Endothelial cell of hepatic sinusoid (primary cell): ENCODE results near the gene ELAVL2.

Experiments
- in situ Hi-C: cut with HindIII; loops from 2 replicates; pipeline ENCODE4 v1.10.0; 2017; ENCODE audit warnings: low sequenced_read_pairs

The ELAVL2 gene

DNA sequence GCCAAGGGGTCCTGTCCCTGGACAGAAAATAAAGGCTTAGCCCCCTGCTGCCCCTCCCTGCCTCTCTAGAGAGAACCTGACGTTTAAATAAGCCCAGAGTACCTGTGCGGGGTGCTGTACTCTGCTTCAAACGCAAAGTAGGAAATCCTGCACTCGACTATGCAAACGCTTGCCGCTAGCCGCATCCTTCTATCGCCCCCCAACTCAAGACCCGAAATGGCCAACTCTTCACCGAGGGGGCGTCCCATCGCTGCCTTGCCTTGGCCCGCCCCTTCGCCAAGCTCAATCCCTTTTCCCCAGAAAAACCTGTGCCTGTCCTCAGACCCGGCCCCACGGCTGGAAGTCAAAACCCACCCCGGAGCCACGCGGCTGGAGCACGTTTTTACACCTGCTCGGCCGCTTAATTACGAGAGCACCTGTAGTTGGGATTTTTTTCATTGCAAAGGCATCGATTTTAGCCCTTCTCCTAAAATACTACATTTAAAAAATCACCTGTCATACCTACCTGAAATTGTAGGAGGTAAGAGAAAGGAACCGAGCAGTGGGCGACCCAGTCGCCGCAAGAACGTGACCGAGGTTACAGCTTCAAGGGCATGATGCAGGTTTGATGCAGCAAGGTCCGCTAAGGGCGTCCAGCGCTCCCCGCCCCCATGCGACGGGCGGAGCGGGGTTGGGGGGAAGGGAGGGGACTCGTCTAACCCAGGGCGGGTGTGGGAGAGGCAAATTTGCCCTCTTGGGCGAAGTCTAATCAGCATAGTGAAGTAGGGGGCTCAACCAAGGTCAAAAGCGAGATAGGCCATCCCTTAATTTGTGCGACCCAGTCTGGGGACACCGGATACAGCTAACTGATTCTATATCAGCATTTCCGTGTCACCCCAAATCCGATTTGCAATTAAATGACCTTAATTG, 3.5 kb downstream of the ELAVL2 start:
- in situ Hi-C loops, result no loop called here

DNA sequence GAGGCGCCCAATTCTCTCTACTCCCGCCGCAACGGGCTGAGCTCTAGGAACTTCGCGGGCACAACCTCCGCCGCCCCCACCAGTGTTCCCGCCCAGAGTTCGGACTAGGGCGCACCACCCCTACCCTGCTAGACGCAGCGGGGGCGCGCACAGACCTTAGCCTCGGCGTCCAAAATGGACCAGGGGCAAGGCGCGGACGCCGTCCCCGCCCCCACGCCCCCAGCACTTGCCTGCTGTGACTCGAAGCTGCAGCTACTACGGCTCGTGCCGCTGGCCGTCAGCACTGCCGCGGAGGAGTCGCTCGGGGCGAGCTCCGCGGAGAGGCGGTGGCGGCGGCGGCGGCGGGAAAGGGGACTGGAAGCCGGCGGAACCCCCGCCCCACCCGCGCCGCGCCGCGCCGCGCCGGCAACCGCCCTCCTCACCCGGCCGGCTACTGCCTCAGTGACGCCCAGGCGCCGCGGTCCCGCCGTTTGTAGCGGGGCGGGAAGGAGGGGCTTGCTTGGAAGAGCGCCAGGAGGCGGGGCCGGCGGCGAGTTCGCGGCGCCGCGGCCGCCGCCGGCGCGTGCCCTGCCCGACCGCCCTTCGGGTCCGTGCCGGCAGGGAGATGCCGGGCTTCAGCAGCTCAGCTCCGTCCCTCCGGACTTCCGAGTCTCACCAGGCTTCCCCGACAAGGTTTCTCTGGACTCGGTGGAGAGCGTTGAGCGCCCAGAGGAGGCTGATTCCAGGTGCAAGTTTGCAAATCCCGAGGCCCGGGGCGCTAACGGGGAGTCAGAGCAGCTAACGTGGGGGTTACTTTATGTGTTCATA, 4.5 kb downstream of the ELAVL2 start:
- in situ Hi-C loops, result no loop called here

DNA sequence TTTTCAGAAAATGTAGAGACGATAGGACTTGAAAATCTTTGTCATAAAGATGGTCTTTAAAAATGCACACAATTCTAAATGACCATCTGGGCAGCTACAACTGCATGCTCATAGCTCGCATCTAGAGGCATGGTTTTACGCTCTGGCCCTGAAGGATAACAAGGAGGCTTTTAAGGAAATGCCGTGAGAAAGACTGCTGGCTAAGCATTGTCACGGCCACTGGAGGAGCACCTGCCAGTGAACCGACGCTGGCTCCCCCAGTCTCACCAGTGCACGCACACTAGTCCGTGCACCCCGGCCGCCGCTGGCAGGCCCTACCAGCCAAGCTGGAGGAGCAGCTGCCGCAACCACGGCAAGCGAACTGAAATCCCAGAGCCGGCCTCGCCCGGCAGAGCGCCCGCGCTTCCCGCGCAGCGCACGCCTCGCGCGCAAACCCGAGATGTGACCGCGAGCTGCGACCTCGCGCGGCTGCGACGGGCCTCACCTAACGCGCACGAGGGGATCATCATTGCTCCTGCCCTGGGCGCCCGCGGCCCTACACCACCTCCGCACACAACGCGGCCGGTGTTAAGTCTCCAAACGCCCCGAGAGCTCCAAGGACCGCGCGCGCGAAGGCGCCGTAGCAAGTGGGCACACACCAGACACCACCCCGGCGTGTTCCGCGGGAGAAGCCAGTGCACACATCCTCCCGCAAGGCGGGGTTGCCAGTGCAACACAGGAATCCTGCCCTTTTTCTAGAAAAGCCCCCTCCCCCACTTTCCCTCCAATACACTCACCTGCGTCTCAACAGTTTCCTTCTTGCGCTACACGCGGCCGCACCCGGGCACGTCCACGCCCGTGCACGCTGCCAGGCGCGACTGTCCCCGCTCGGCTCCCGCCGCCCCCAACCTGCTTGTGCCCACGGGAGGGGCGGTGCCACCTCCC, 5.3 kb downstream of the ELAVL2 start:
- in situ Hi-C loops, result no loop called here

DNA sequence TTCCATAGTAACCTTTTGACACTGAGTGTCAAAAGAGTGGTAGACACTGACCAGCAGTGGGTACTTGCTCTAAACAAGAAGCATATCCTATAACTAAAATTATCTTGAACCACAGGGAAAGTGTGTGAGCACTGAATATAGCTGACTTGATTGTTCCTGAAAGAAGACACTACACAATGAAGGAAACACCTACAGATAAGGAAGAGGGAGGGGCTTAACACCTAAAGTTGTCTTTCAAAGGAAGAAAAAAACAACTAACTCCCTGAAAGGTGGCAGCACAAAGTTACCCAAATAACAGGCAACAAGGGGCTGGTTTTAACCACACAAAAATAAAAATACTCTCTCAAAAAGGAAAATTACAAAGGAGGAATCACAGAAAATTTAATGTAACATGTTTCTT, 6.6 kb downstream of the ELAVL2 start:
- in situ Hi-C loops, result no loop called here

DNA sequence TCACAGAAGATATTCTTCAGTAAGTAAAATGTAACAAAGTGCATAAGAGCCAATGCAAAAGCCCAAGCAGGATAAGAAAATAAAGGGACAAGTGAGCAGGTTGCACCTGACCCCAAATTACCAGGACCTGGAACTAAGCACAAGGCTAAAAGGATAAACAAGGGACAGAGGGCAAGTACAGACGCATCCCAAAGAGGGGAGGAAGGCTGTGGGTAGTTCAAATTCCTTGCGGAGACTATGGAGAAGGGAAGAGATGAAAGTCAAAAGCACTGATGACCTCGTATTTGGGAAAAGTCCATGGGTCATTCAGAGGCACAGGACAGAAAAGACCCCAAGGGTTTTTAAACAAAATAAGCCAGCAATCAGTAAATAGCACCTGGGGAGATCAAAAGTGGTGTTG, 11.8 kb downstream of the ELAVL2 start:
- in situ Hi-C loops, result no loop called here

DNA sequence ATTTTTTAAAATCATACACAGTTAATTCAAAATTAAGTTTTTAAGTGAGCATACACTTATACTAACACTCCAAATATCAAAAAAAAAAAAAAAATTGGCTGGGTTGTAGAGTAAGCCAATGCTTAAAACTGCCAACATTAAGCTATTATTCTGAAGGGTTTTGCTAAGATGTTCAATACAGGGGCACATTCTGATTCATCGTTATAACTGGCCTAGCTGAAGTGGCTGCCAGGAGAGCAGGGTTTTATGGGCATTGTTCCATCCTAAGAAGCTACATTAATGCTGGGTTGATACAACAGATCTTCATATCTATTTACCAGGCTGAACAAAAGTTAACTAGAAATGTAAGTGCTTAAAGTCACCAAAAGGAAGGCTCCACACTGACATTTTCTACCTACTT, 13.4 kb downstream of the ELAVL2 start:
- in situ Hi-C loops, result no loop called here

DNA sequence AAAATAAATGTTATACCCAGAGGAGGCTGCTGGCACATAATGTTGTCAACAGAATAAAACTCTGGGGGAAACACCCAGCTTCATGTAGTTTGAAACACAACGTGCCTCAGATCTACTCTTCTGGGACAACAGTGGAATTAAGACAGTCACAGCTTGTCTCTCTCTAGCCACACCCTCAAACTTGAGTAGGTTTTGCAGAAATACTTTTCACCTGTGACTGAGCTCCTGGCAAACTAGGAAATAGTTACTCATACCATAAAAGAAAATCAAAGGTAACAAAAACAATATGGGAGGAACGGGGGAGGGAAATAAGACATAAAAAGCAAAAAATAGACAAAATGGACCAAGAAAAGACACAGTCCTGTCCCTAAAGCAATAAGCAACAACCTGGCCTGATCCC, 14.4 kb downstream of the ELAVL2 start:
- in situ Hi-C loops, result no loop called here

DNA sequence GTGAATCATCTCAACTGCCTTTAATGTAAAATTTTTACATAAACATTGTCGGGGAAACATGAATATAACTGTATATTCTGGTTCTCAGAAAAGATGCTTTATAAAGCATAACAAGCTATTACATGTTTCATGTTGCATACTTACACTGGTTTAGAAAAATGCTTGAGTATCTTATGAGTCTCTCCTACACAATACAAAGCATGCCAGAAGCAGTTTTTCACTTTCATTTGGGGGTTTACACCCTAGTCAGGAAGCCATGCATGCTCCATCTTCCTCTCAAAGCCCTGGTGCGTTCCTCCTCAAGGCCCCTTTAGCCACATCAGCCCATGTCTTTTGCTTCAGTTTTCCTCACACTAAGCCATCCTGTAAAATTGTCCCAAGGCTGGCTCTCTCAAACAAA, 22.8 kb downstream of the ELAVL2 start:
- in situ Hi-C loops, result no loop called here

DNA sequence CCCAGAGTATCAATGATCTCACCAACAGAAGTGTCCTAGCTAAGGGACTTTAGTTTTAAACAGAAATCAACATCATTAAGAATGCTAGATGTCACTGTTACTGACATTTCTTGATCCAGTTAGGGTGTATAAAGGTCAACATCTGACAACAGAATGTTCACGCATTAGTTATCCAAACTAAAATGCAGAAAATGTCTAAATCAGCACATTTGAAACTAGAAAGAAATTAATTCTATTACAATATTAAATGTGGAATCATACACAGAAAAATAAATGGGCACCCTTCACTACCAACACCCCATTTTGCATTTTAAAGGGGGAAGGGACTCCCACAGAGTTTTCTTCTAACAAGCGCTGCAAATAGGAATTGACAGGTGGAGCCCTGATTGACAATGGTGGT, 24.5 kb downstream of the ELAVL2 start:
- in situ Hi-C loops, result no loop called here

DNA sequence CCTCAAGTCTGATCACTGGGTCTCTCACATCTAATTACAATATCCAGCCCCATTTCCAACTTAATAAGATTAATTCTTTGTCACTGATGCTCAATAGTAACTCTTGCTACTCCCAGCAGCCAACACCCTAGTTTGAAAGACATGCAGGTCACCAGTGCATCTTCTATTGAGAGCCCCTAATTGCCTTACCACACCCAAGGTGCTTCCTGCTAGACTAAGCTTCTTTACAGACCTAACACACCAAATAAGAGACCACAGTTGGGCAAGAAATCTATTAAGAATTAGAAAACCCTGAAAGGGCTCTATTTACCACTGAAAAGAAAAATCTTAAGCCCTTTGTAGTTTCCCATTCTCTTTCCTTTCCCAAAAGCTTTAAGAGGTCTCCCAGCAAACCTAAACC, 26.5 kb downstream of the ELAVL2 start:
- in situ Hi-C loops, result no loop called here

DNA sequence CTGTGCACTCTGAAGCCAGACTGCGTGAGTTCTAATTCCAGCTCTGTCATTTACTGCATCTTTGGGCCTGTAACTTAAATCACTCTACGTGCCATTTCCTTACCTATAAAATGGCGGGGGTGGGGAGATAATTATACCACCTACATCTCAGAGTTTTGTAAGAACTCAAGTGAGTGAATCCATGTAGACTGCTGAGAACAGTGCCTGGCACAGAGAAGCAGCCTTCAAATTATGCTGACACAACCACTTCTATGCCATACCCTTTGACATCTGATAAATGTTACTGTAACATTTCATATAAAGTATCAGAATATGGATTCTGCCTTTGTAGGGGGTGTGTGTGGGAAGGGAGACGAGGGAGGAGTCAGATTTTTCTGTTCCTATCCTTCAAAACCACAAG, 27.7 kb downstream of the ELAVL2 start:
- in situ Hi-C loops, result no loop called here

DNA sequence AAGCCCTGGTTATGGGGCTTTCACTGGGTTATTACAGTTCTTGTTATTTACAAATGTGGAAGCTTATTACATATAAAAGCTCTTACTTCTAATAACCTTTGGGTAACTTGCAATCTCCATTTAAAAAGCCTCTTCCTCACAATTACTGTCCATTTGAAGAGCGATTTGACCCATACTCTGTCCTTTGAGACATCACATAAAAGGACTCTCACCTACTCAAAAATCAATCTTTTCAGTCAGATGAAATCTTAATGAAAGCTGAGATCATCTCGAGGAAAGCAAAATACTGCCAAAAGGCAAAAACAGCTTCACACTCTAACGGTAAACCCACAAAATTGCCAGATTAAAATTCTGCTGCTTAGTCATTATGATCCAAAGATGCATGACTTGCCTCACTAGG, 29.8 kb downstream of the ELAVL2 start:
- in situ Hi-C loops, result no loop called here

DNA sequence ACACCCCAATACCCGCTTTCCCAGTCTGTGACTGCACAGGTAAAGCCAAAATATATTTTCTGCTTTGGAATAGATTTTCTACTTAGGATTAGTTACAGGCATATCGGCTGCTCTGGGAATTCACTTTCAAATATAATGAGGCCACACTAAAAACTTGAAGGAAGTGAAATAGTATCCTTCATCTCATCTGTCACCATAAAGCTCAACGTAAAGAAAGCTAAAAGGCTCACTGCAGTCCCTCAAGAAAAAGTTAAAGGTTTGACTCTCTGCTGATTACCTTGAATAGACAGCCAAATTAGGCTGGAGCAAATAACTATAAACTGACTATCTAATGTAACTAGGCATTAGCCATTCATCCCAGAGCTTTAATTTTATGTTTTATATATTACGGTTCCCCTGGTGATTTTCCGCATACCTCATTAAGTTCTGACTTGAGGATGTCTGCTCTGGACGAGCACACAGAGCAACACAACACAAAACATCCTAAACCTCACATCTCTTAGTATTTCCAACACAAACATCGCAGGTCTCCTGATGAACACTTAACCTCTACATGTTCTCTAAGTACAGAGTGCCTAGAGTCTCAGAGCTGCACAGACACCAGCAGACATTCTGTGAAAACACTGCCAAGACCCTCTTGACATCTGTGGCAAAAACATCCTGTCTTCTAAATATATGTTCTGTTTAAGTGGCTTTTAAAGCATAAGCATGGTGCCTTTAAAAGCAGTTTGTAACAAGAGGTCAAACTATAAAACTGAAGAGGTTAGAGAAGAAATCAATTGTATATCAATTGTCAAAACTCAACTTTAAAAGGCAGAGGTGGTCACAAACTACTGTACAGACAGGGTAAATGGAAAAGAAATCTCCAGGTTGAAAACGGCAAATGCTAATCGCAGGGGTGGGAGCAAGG, 35.4 kb downstream of the ELAVL2 start:
- in situ Hi-C loops, result no loop called here

DNA sequence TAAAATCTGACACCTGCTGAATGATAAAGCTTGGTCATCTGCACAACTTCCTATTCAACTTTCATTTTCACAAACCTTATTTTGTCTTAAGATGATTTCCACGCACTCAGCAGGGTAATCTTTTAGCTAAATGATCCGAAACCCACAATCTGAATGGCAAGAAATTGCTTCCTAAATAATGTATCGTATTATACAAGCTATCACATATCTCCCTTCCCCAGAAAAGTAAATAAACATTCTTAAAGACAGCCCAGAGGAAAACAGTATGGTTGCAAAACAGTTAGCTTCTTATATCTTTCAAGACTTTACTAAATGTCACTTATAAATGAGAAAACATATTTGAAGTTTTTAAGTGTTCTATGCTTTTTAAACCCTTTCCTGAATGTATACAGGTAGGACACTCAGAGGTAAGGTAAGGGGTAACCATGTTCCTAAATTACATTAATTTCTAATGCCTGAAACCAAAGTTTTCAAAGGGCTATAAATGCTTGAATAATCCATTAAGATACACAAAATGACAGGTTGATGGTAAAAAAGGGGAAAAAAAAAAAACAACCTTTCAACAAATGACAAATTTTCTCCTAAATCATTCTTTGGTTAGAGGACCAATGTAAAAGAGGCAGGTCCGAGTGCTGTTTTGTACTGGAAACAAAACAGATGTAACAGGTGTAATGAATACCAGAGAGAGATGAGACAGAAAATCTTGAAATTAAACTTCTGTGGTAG, 36.3 kb downstream of the ELAVL2 start:
- in situ Hi-C loops, result loop anchor here (5.0 kb wide), 1 partner anchor 42 kb away; no protein-coding TSS in a partner anchor

DNA sequence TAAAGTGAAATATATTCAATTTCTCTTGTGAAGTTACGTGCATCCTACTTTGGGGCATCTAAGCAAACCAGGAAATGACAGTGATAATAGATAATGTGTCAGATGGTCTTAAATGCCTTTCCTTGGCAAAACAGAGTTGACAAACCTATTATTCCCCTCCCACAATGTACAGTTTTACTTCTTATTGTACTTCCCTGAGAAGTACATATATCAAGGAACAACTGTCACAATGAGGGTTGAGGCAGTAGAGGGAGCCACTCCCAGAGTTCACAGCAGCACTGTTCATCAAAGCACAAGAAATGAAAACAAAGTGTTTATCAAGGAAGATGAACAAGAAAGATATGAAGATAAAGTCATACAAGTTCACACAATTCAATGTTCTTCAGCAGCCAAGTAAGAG, 41.1 kb downstream of the ELAVL2 start:
- in situ Hi-C loops, result loop anchor here (5.0 kb wide), 1 partner anchor 38 kb away; no protein-coding TSS in a partner anchor

DNA sequence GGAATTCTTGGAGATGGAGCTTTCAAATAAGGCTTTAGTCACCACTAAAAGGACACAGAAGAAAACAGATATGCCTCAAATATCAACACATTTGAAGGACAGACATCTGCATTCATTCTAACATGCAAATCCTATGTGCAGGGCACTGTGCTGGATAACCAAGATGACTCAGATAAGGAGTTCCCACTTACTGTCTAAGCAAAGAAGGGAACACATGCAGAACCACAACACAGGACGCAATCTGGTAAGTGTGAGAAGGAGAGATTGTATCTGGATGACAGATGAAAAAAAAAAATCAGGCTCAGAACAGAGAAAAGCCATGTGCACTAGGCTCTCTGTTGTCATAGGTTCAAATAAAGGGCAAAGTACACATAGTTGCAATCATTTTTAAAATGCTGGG, 42.5 kb downstream of the ELAVL2 start:
- in situ Hi-C loops, result no loop called here

DNA sequence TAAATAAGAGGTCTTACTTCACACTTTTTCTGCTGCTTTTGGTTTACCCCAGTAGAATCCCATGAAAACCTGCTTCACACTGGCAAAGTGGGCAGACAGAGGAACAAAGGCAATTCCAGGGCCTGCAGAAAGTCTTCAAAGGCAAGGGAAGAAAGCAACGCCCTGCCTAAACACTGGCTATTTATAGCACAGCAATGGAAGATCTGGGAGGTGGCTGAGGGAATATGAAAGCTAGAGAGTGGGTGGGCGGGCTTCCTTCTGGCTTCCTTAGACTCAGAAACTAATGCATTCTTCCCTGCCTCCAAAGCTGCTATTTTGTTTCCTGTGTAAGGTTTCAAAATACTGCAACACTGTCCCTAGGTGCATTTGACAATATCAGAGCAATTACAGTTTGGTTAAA, 46.8 kb downstream of the ELAVL2 start:
- in situ Hi-C loops, result no loop called here

DNA sequence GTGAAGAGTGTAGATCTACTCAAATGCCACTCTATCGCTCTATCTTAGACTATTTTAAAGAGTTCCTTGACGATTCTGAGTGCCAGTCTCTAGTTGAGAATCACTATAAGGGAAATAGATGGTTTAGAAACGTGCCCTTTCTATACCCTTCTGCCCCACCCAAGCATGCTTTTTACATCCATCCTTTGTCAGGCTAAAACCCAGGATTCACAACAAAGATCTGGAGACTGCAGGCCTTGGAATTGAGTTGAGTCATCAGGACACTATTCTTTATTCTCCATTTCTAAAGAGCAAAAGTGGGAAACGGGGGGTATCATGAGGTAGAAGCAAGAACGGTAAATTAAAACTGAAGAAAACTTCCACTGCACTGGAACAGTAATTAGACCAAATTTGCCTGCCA, 48.7 kb downstream of the ELAVL2 start:
- in situ Hi-C loops, result no loop called here

DNA sequence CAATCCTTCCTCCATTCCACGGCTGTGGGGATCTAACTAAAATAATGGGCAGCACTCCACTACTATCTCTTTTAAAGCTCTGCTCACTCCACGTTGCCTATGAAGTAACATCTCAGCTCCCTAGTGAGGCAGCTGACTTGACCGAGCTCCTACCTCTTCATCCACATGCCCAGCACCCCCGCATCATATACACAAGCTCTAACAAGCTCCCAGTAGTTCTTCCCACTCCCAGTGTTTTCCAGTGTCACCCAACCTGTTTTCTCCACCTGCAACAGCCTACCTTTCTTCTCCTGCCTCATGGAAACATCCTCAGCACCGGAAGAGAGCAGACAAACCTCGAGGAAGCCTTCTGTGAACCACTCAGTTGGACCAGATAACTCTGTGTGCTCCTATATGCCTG, 50.5 kb downstream of the ELAVL2 start:
- in situ Hi-C loops, result no loop called here
